Neuron (in vitro differentiated cells): ENCODE results near the gene MIF4GD.

Experiments
- H2AFZ ChIP-seq: one replicate; pipeline ENCODE4 v1.6.1; 2013; ENCODE audit warnings: low read depth, mild to moderate bottlenecking, inconsistent platforms, low read length, moderate library complexity
- H3K27me3 ChIP-seq: one replicate; pipeline ENCODE4 v1.6.1; 2013; ENCODE audit warnings: low read length; ENCODE audit not compliant: insufficient read depth
- H3K36me3 ChIP-seq: one replicate; pipeline ENCODE4 v1.6.1; 2013; ENCODE audit warnings: low read length; ENCODE audit not compliant: insufficient read depth
- H3K4me1 ChIP-seq: one replicate; pipeline ENCODE4 v1.6.1; 2013; ENCODE audit warnings: low read length; ENCODE audit not compliant: insufficient read depth
- H3K4me3 ChIP-seq: 2 replicates; pipeline ENCODE4 v1.5.1; 2013; ENCODE audit warnings: mild to moderate bottlenecking, low read length, moderate library complexity
- H3K9me3 ChIP-seq: one replicate; pipeline ENCODE4 v1.6.1; 2013; ENCODE audit warnings: low read length

MIF4GD gene

GRCh38 chr17:75242461-75243042 lies 28.5 kb downstream of the MIF4GD start:
- Histone ChIP-seq H3K4me1 (no peaks in the 10 kb centered on the region), H3K4me3 (no peak overlapping the region), H3K36me3 (peaks cover 73% of the 10 kb centered on the region), H3K9me3 (no peaks in the 10 kb centered on the region), H3K27me3 (no peaks in the 10 kb centered on the region), H2AFZ (no peak overlapping the region)

DNA sequence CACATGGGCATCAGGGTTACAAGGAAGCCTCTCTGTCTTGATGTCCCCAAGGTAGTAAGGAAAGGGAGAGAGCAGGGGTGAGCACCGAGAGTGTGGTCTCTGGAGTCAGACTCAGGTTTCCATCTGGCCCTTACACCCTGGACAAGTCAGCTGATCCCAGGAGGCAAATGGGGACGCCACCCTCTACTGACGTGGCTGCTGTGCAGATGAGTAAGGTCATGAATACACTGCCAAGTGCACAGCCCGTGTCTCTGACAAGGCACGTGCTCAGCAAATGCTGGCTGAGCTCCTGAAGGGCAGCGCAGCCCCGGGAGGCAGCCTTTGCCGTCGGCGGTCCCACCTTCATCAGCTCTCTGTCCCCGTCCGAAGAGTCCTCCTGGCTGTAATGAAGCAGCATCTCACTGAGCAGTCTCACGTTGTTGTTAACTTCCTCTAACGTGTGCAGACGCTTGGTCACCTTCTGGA lies 29.0 kb downstream of the MIF4GD start:
- peaks cover 78% of the 10 kb centered on the region for H3K36me3 ChIP-seq
- H3K27me3 ChIP-seq = no peaks in the 10 kb centered on the region
- no peak overlapping the region for H3K4me3 ChIP-seq
- no peaks in the 10 kb centered on the region for H3K4me1 ChIP-seq
- H2AFZ ChIP-seq = no peak overlapping the region
- H3K9me3 ChIP-seq = no peaks in the 10 kb centered on the region

DNA sequence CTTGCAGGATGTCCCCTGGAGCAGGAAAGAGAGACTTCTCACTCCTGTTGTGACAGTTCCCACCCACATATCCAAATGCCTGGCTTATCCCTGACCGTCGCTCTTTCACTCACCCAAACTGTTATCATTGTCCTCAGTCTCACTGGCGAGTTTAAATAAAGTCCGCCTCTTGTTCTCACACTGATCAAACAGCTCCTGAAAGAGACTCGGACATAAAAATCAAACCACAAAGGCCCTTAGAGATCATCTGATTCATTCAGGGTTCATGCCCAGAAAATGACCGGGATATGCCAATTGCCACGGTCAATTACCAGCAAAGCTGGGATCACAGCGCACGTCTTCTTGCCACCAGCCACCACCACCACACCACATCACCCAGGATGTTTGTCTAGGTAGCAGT lies 29.5 kb downstream of the MIF4GD start:
- Histone ChIP-seq H3K36me3 (peaks cover 81% of the 10 kb centered on the region), H3K4me1 (no peaks in the 10 kb centered on the region), H2AFZ (no peak overlapping the region), H3K27me3 (no peaks in the 10 kb centered on the region), H3K9me3 (no peaks in the 10 kb centered on the region), H3K4me3 (no peak overlapping the region)

DNA sequence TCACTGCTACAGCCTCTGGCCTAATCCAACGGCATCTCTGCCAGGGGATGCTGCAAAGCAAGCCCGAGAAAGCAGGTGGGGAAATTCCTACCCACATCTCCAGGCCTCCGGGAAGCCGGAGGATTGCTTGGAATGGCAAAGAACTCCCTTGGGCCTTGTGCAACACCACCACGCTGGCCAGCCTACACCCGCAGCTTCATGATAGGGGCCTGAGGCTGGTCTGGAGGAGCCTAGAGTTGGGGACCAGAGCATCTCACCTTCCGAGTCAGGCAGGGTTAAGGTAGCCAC lies 29.9 kb downstream of the MIF4GD start:
- Histone ChIP-seq H3K27me3 (no peaks in the 10 kb centered on the region), H3K9me3 (no peaks in the 10 kb centered on the region), H3K4me1 (no peaks in the 10 kb centered on the region), H3K36me3 (peaks cover 81% of the 10 kb centered on the region), H3K4me3 (no peak overlapping the region), H2AFZ (no peak overlapping the region)

DNA sequence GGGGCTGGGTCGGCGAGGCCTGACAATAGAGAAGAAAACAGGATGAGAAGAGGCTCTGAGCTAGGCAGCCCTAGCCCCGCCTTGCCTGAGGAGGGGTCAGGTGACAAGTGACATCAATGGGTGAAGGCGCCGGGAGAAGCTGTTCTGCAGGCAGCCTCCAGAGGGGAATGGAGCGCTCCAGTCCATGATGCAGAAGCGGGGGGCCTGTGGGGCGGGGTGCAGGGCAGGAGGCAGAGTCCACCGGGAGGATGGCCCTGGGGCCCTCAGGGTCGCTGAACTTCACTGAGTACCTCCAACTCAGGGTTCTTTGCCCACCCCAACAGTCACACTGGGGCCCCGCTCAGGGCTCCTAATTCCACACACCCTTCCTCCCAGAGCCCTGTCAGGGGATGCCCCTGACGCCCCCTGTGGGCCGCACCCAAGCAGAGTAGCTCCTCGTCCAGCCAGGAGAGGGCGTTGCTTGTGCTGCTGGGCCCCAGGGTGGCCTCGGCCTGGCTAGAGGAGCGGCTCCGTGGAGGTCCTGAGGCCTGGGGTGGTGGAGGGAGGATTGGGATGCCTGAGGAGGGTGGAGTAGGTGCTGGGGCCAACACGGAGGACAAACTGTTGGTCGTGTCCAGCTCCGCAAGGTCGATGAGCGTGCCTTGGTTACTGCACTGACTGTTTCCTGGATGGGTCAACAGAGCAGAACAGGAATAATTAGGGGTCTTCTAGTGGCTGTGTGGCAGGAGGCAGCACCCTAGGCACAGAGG lies 30.5 kb downstream of the MIF4GD start:
- H2AFZ ChIP-seq = no peak overlapping the region
- no peaks in the 10 kb centered on the region for H3K9me3 ChIP-seq
- H3K4me3 ChIP-seq = no peak overlapping the region
- no peaks in the 10 kb centered on the region for H3K4me1 ChIP-seq
- peaks cover 79% of the 10 kb centered on the region for H3K36me3 ChIP-seq
- H3K27me3 ChIP-seq = no peaks in the 10 kb centered on the region

GRCh38 chr17:75239778-75240393 lies 31.1 kb downstream of the MIF4GD start:
- Histone ChIP-seq H3K4me3 (no peak overlapping the region), H3K9me3 (no peaks in the 10 kb centered on the region), H3K27me3 (no peaks in the 10 kb centered on the region), H3K4me1 (no peaks in the 10 kb centered on the region), H2AFZ (no peak overlapping the region), H3K36me3 (peaks cover 82% of the 10 kb centered on the region)

GRCh38 chr17:75239214-75239613 lies 31.8 kb downstream of the MIF4GD start:
- Histone ChIP-seq H2AFZ (no peak overlapping the region), H3K4me3 (no peak overlapping the region), H3K36me3 (peaks cover 83% of the 10 kb centered on the region), H3K9me3 (no peaks in the 10 kb centered on the region), H3K27me3 (no peaks in the 10 kb centered on the region), H3K4me1 (no peaks in the 10 kb centered on the region)

GRCh38 chr17:75238684-75239191 lies 32.3 kb downstream of the MIF4GD start:
- H3K36me3 ChIP-seq = peaks cover 80% of the 10 kb centered on the region
- H2AFZ ChIP-seq = no peak overlapping the region
- no peak overlapping the region for H3K4me3 ChIP-seq
- no peaks in the 10 kb centered on the region for H3K4me1 ChIP-seq
- H3K9me3 ChIP-seq = no peaks in the 10 kb centered on the region
- H3K27me3 ChIP-seq = no peaks in the 10 kb centered on the region

DNA sequence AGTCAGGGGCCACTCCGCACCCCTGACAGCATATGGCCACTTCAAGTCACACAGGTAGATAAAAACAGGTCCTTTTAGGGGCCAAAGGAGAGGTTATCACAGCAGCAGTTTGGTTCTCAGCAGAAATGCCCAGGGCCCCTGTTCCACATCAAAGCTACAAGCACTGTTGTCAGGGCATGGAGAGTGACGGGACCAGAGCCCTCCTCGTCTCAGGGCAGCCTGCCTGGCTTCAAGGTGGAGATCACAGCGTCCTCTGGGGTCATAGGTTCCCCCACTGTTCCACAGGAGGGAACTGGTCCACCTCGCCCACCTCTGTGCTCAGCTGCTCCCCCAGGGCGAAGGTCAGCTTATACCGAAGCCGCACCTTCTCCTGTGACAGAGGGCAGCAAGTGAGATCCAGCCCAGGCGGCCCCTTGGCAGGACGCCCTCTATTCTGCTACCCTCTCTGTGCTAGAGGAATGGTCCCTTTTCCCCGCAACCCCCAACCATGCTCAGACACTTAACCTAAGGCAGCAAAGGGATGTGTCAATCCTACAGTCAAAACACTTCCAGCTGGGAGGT lies 32.9 kb downstream of the MIF4GD start:
- Histone ChIP-seq H3K27me3 (no peaks in the 10 kb centered on the region), H3K9me3 (no peaks in the 10 kb centered on the region), H2AFZ (no peak overlapping the region), H3K4me1 (no peaks in the 10 kb centered on the region), H3K36me3 (peaks cover 77% of the 10 kb centered on the region), H3K4me3 (no peak overlapping the region)

- H3K9me3 ChIP-seq = no peaks in the 10 kb centered on the region
- no peak overlapping the region for H2AFZ ChIP-seq
- no peaks in the 10 kb centered on the region for H3K27me3 ChIP-seq
- no peaks in the 10 kb centered on the region for H3K4me1 ChIP-seq
- H3K36me3 ChIP-seq = peaks cover 78% of the 10 kb centered on the region
- H3K4me3 ChIP-seq = no peak overlapping the region
Measured at GRCh38 chr17:75237100-75238014, 33.7 kb downstream of the MIF4GD start.

- Histone ChIP-seq H3K4me1 (no peaks in the 10 kb centered on the region), H3K9me3 (no peaks in the 10 kb centered on the region), H3K4me3 (no peak overlapping the region), H3K36me3 (peaks cover 85% of the 10 kb centered on the region), H3K27me3 (no peaks in the 10 kb centered on the region), H2AFZ (no peak overlapping the region)
Measured at GRCh38 chr17:75232786-75233185, 38.2 kb downstream of the MIF4GD start.

- no peaks in the 10 kb centered on the region for H3K4me1 ChIP-seq
- H3K4me3 ChIP-seq = no peak overlapping the region
- peaks cover 82% of the 10 kb centered on the region for H3K36me3 ChIP-seq
- no peaks in the 10 kb centered on the region for H3K9me3 ChIP-seq
- no peak overlapping the region for H2AFZ ChIP-seq
- no peaks in the 10 kb centered on the region for H3K27me3 ChIP-seq
Measured at GRCh38 chr17:75231741-75232464, 39.1 kb downstream of the MIF4GD start.
